ENCODE data around the gene NR4A1.

NR4A1 gene

GRCh38 chr12:52055731-52056711 is 4.8 kb downstream of the NR4A1 start:
- no peak for TF ChIP-seq CTCF (conservative IDR thresholded peaks at IDR 0.05; ENCODE audit: low read depth, low read length)
- no peak for DNase-seq (ENCODE audit: low read depth)
- H3K4me3 ChIP-seq (ENCODE audit: low read depth, low read length): no peak overlapping the region

GRCh38 chr12:52056801-52057637 is 5.8 kb downstream of the NR4A1 start:
- no peak for DNase-seq (ENCODE audit: low read depth)
- H3K4me3 ChIP-seq (ENCODE audit: low read depth, low read length): no peak overlapping the region
- no peak for TF ChIP-seq CTCF (conservative IDR thresholded peaks at IDR 0.05; ENCODE audit: low read depth, low read length)

GRCh38 chr12:52057638-52058576 is 6.7 kb downstream of the NR4A1 start:
- H3K4me3 ChIP-seq (ENCODE audit: low read depth, low read length): no peak overlapping the region
- no peak for DNase-seq (ENCODE audit: low read depth)
- TF ChIP-seq CTCF (conservative IDR thresholded peaks at IDR 0.05; ENCODE audit: low read depth, low read length): no peak

GRCh38 chr12:52058631-52059361 is 7.6 kb downstream of the NR4A1 start:
- no peak for DNase-seq (ENCODE audit: low read depth)
- TF ChIP-seq CTCF (conservative IDR thresholded peaks at IDR 0.05; ENCODE audit: low read depth, low read length): no peak
- H3K4me3 ChIP-seq (ENCODE audit: low read depth, low read length): no peak overlapping the region

GRCh38 chr12:52059582-52060497 is 8.6 kb downstream of the NR4A1 start:
- DNase-seq (ENCODE audit: low read depth): no peak
- no peak for TF ChIP-seq CTCF (conservative IDR thresholded peaks at IDR 0.05; ENCODE audit: low read depth, low read length)
- no peak overlapping the region for H3K4me3 ChIP-seq (ENCODE audit: low read depth, low read length)
